HEK293 (cell line): ENCODE results near the gene STARD3.

ENCODE experiments used
- GLIS2 ChIP-seq: fragments of 450-650 bp; formaldehyde crosslinking; IDR thresholded peaks from 2 replicates; pipeline ENCODE4 v1.5.1; 2016; ENCODE audit warnings: missing biosample characterization, missing genetic modification characterization
- HIC1 ChIP-seq: fragments of 450-650 bp; formaldehyde crosslinking; IDR thresholded peaks from 2 replicates; pipeline ENCODE4 v1.5.1; 2016; ENCODE audit warnings: missing biosample characterization, missing genetic modification characterization
- HOXD13 ChIP-seq: sonication (generic); formaldehyde crosslinking; IDR thresholded peaks from 2 replicates; pipeline ENCODE4 v1.8.0; 2022; ENCODE audit warnings: missing genetic modification reagents, borderline replicate concordance
- KLF9 ChIP-seq: fragments of 450-650 bp; formaldehyde crosslinking; IDR thresholded peaks from 2 replicates; pipeline ENCODE4 v1.5.1; 2016; ENCODE audit warnings: missing biosample characterization, missing genetic modification characterization, low read depth
- PATZ1 ChIP-seq: fragments of 450-650 bp; formaldehyde crosslinking; IDR thresholded peaks from 2 replicates; pipeline ENCODE4 v1.5.1; 2016; ENCODE audit warnings: missing biosample characterization, missing genetic modification characterization
- PRDM6 ChIP-seq: fragments of 450-650 bp; formaldehyde crosslinking; IDR thresholded peaks from 2 replicates; pipeline ENCODE4 v1.5.1; 2017; ENCODE audit warnings: missing biosample characterization, missing genetic modification characterization
- REST ChIP-seq: fragments of 450-650 bp; formaldehyde crosslinking; IDR thresholded peaks from 2 replicates; pipeline ENCODE4 v1.5.1; 2016; ENCODE audit warnings: missing biosample characterization, missing genetic modification characterization
- SP3 ChIP-seq: fragments of 450-650 bp; formaldehyde crosslinking; IDR thresholded peaks from 2 replicates; pipeline ENCODE4 v1.5.1; 2016; ENCODE audit warnings: missing biosample characterization, missing genetic modification characterization
- ZBTB20 ChIP-seq: fragments of 450-650 bp; formaldehyde crosslinking; IDR thresholded peaks from 2 replicates; pipeline ENCODE4 v1.5.1; 2016; ENCODE audit warnings: missing biosample characterization, missing genetic modification characterization
- ZBTB26 ChIP-seq: fragments of 450-650 bp; formaldehyde crosslinking; optimal IDR thresholded peaks from 2 replicates; pipeline ENCODE3; 2016; ENCODE audit warnings: missing biosample characterization, mild to moderate bottlenecking, missing genetic modification characterization
- ZBTB48 ChIP-seq: fragments of 450-650 bp; formaldehyde crosslinking; IDR thresholded peaks from 2 replicates; pipeline ENCODE4 v1.5.1; 2016; ENCODE audit warnings: missing biosample characterization, missing genetic modification characterization
- ZBTB49 ChIP-seq: fragments of 450-650 bp; formaldehyde crosslinking; IDR thresholded peaks from 2 replicates; pipeline ENCODE4 v1.5.1; 2016; ENCODE audit warnings: missing biosample characterization, missing genetic modification characterization, low read depth
- ZBTB7A ChIP-seq: fragments of 450-650 bp; formaldehyde crosslinking; IDR thresholded peaks from 2 replicates; pipeline ENCODE4 v1.5.1; 2016; ENCODE audit warnings: low read depth, missing biosample characterization, missing genetic modification characterization
- ZBTB8A ChIP-seq: fragments of 450-650 bp; formaldehyde crosslinking; IDR thresholded peaks from 2 replicates; pipeline ENCODE4 v1.5.1; 2016; ENCODE audit warnings: missing biosample characterization, missing genetic modification characterization
- ZNF133 ChIP-seq: fragments of 450-650 bp; formaldehyde crosslinking; IDR thresholded peaks from 2 replicates; pipeline ENCODE4 v1.5.1; 2016; ENCODE audit warnings: missing biosample characterization, missing genetic modification characterization
- ZNF155 ChIP-seq: fragments of 450-650 bp; formaldehyde crosslinking; IDR thresholded peaks from 2 replicates; pipeline ENCODE4 v1.5.1; 2016; ENCODE audit warnings: missing biosample characterization, missing genetic modification characterization
- ZNF335 ChIP-seq: fragments of 450-650 bp; formaldehyde crosslinking; conservative IDR thresholded peaks from 2 replicates; pipeline ENCODE4 v1.5.1; 2016; ENCODE audit warnings: missing biosample characterization, missing genetic modification characterization
- ZNF341 ChIP-seq: fragments of 450-650 bp; formaldehyde crosslinking; IDR thresholded peaks from 2 replicates; pipeline ENCODE4; 2016; ENCODE audit warnings: low read depth, missing biosample characterization, missing genetic modification characterization
- ZNF514 ChIP-seq: fragments of 450-650 bp; formaldehyde crosslinking; IDR thresholded peaks from 2 replicates; pipeline ENCODE4 v1.5.1; 2016; ENCODE audit warnings: missing biosample characterization, missing genetic modification characterization
- ZNF560 ChIP-seq: fragments of 450-650 bp; formaldehyde crosslinking; IDR thresholded peaks from 2 replicates; pipeline ENCODE4 v1.5.1; 2017; ENCODE audit warnings: missing biosample characterization, missing genetic modification characterization, borderline replicate concordance
- ZNF623 ChIP-seq: fragments of 450-650 bp; formaldehyde crosslinking; IDR thresholded peaks from 2 replicates; pipeline ENCODE4 v1.5.1; 2016; ENCODE audit warnings: missing biosample characterization, missing genetic modification characterization
- ZNF654 ChIP-seq: fragments of 450-650 bp; formaldehyde crosslinking; IDR thresholded peaks from 2 replicates; pipeline ENCODE4 v1.5.1; 2016; ENCODE audit warnings: low read depth, missing biosample characterization, missing genetic modification characterization
- ZNF692 ChIP-seq: fragments of 450-650 bp; formaldehyde crosslinking; IDR thresholded peaks from 2 replicates; pipeline ENCODE4 v1.5.1; 2016; ENCODE audit warnings: missing biosample characterization, missing genetic modification characterization
- ZNF768 ChIP-seq: fragments of 450-650 bp; formaldehyde crosslinking; IDR thresholded peaks from 2 replicates; pipeline ENCODE4 v1.5.1; 2018; ENCODE audit warnings: missing biosample characterization, mild to moderate bottlenecking, missing genetic modification characterization
- ZXDB ChIP-seq: fragments of 450-650 bp; formaldehyde crosslinking; IDR thresholded peaks from 2 replicates; pipeline ENCODE4 v1.5.1; 2016; ENCODE audit warnings: missing biosample characterization, missing genetic modification characterization

The STARD3 gene

GRCh38 chr17:39606434-39607056, 30.4 kb upstream of the STARD3 start (continued):
- no peak for TF ChIP-seq REST (tag by site-specific recombination)
- no peak for TF ChIP-seq ZNF768 (tag by site-specific recombination)
- TF ChIP-seq ZBTB8A: peak; percentile 87
- TF ChIP-seq HOXD13 (CRISPR knock-in tag): no peak
- peak; percentile 61 for TF ChIP-seq GLIS2 (tag by site-specific recombination)
- TF ChIP-seq PATZ1 (tag by site-specific recombination): 0 out of 2 replicates have a peak, but pooled peaks have one; percentile 30
- 0 out of 2 replicates have a peak, but pooled peaks have one; percentile 13 for TF ChIP-seq KLF9
- 0 out of 2 replicates have a peak, but pooled peaks have one; percentile 15 for TF ChIP-seq ZNF692
- no peak for TF ChIP-seq ZNF514 (tag by site-specific recombination)
- no peak for TF ChIP-seq ZNF654 (tag by site-specific recombination)
- no peak; the same call in 1 of the 2 replicates for TF ChIP-seq ZBTB7A (tag by site-specific recombination)
- TF ChIP-seq ZBTB26 (tag by site-specific recombination): peak; percentile 73
- TF ChIP-seq ZBTB20: peak; percentile 87
- TF ChIP-seq ZNF623 (tag by site-specific recombination): no peak
- no peak for TF ChIP-seq ZBTB49 (tag by site-specific recombination)
- TF ChIP-seq ZNF335 (tag by site-specific recombination): peak; percentile 98
- TF ChIP-seq PRDM6 (tag by site-specific recombination): no peak
- peak; percentile 33; the same call in 1 of the 2 replicates for TF ChIP-seq HIC1 (tag by site-specific recombination)
- TF ChIP-seq ZBTB48: peak; percentile 51
- no peak for TF ChIP-seq ZXDB (tag by site-specific recombination)
- peak; percentile 49; the same call in 1 of the 2 replicates for TF ChIP-seq ZNF341 (tag by site-specific recombination)
- TF ChIP-seq ZNF155: no peak
- TF ChIP-seq SP3: peak; percentile 52
- no peak for TF ChIP-seq ZNF560
- TF ChIP-seq ZNF133 (tag by site-specific recombination): no peak
